SK-N-SH (cell line): ENCODE data around the gene PCDHGA1. TPM values are rescaled to one million over a fixed set of nuclear protein-coding genes. Genes with fewer than 3 reads are reported as not detected.

Experiments
- CTCF ChIA-PET: fragments of 300-600, 350-600 bp; formaldehyde crosslinking; extraction: SDS; loops from one replicate; lab custom pipeline; 2021; lab: Yijun Ruan, JAX
- POLR2A ChIA-PET: fragments of 350-600 bp; sonication (Branson Sonifier 250); formaldehyde crosslinking; extraction: SDS; loops from one replicate; lab custom pipeline; 2020; ENCODE audit warnings: antibody characterized with exemption, inconsistent platforms; lab: Yijun Ruan, JAX
- DNase-seq: peaks from one replicate; pipeline ENCODE4 v3.0.0; 2012
- H2AFZ ChIP-seq: fragments of 200-600 bp; sonication (generic); 2 replicates; pipeline ENCODE4 v1.8.1; 2016; ENCODE audit warnings: antibody characterized with exemption, mild to moderate bottlenecking, low read depth
- H3F3A ChIP-seq: fragments of 200-600 bp; sonication (generic); replicated peaks from 2 replicates; pipeline ENCODE3; 2016; ENCODE audit warnings: antibody characterized with exemption, mild to moderate bottlenecking; ENCODE audit not compliant: insufficient read depth
- H3K27ac ChIP-seq, 2 experiments: fragments of 200-500 bp in 1 of 2; fragments of 200-600 bp in 1 of 2; sonication (Bioruptor generic) in 1 of 2; sonication (generic), shearing (Covaris generic) in 1 of 2; 2 replicates each; pipeline versions ENCODE4 v1.5.1 to v1.6.1; 2014 to 2016; ENCODE audit warnings: low read depth in 2 of 2, inconsistent platforms in 1 of 2, low read length in 1 of 2, mild to moderate bottlenecking in 1 of 2, mixed read lengths in 1 of 2
- H3K27me3 ChIP-seq: fragments of 200-600 bp; sonication (generic), shearing (Covaris generic); 2 replicates; pipeline ENCODE4 v1.6.1; 2016; ENCODE audit warnings: mixed run types; ENCODE audit not compliant: insufficient read depth
- H3K36me3 ChIP-seq, 2 experiments: fragments of 200-500 bp in 1 of 2; fragments of 200-600 bp in 1 of 2; sonication (Bioruptor generic) in 1 of 2; sonication (generic) in 1 of 2; replicated peaks in 1 of 2; 2 replicates each; pipeline versions ENCODE3 to v1.5.1; 2014 to 2016; ENCODE audit warnings: low read length in 1 of 2, mild to moderate bottlenecking in 1 of 2; ENCODE audit not compliant: insufficient read depth in 2 of 2, control insufficient read depth in 1 of 2
- H3K4me1 ChIP-seq, 2 experiments: fragments of 200-500 bp in 1 of 2; fragments of 200-600 bp in 1 of 2; sonication (Bioruptor generic) in 1 of 2; sonication (generic), shearing (Covaris generic) in 1 of 2; 2 replicates each; pipeline versions ENCODE4 v1.5.1 to v1.6.1; 2014 to 2016; ENCODE audit warnings: low read depth in 1 of 2, low read length in 1 of 2, mixed run types in 1 of 2; ENCODE audit not compliant: insufficient read depth in 2 of 2, control insufficient read depth in 1 of 2
- H3K4me2 ChIP-seq: fragments of 200-600 bp; sonication (generic), shearing (Covaris generic); 2 replicates; pipeline ENCODE4 v1.6.1; 2017; ENCODE audit warnings: mixed run types
- H3K4me3 ChIP-seq, 2 experiments: fragments of 200-500 bp in 1 of 2; fragments of 200-600 bp in 1 of 2; sonication (Bioruptor generic) in 1 of 2; sonication (generic), shearing (Covaris generic) in 1 of 2; 2 replicates each; pipeline versions ENCODE4 v1.5.1 to v1.8.1; 2014 to 2016; ENCODE audit warnings: low read depth in 2 of 2, inconsistent platforms in 1 of 2, low read length in 1 of 2, mild to moderate bottlenecking in 1 of 2, mixed read lengths in 1 of 2, moderate library complexity in 1 of 2
- H3K79me2 ChIP-seq: fragments of 200-600 bp; sonication (generic); 2 replicates; pipeline ENCODE4 v1.8.1; 2017; ENCODE audit warnings: mild to moderate bottlenecking; ENCODE audit not compliant: insufficient read depth
- H3K9ac ChIP-seq: fragments of 200-600 bp; sonication (generic); 2 replicates; pipeline ENCODE4 v1.6.1; 2017; ENCODE audit warnings: mixed run types
- H3K9me2 ChIP-seq: fragments of 200-600 bp; sonication (generic); 2 replicates; pipeline ENCODE4 v1.6.1; 2017; ENCODE audit warnings: mixed run types
- H3K9me3 ChIP-seq: fragments of 200-600 bp; sonication (generic); 2 replicates; pipeline ENCODE4 v1.6.1; 2017; ENCODE audit warnings: mixed run types, mild to moderate bottlenecking, moderate library complexity
- H4K20me1 ChIP-seq: fragments of 200-600 bp; sonication (generic); 2 replicates; pipeline ENCODE4 v1.6.1; 2017; ENCODE audit warnings: mild to moderate bottlenecking, mixed run types; ENCODE audit not compliant: insufficient read depth
- EZH2phosphoT487 ChIP-seq: fragments of 200-600 bp; sonication (generic); IDR thresholded peaks from 2 replicates; pipeline ENCODE4 v1.6.1; 2017; ENCODE audit warnings: low read depth, mixed run types, mild to moderate bottlenecking, antibody characterized with exemption, moderate library complexity, borderline replicate concordance
- GATA2 ChIP-seq: sonication (generic); formaldehyde crosslinking; IDR thresholded peaks from 2 replicates; pipeline ENCODE4 v1.5.0; 2020; ENCODE audit warnings: mild to moderate bottlenecking, missing genetic modification reagents
- RAD21 ChIP-seq: IDR thresholded peaks from 2 replicates; pipeline ENCODE4 v1.6.1; 2012; ENCODE audit warnings: mild to moderate bottlenecking, low read length
- YY1 ChIP-seq: IDR thresholded peaks from 2 replicates; pipeline ENCODE4 v1.4.0; 2012; ENCODE audit warnings: low read depth, mild to moderate bottlenecking
- WGBS: methylation state at CpG from one replicate; pipeline ENCODE4 v1.1.6; 2017; ENCODE audit warnings: low lambda C conversion rate; 5-methylcytosine and 5-hydroxymethylcytosine counted together
- polyA plus RNA-seq, 3 experiments: library from polyadenylated mRNA; depleted of rRNA; stranded (reverse); fragments of >200 nt; gene quantifications; 2 replicates each; pipeline ENCODE4 v1.2.3, GENCODE V29; 2012
- TF ChIP-seq, protein P1 (sequence below): IDR thresholded peaks from 2 replicates; pipeline ENCODE4 v1.4.0; 2012; ENCODE audit warnings: low read depth, borderline replicate concordance
- TF ChIP-seq, protein P2 (sequence below): fragments of 200-600 bp; sonication (generic); IDR thresholded peaks from 2 replicates; pipeline ENCODE4 v1.6.1; 2017; ENCODE audit warnings: antibody characterized with exemption, mild to moderate bottlenecking, moderate library complexity
- TF ChIP-seq, protein P3 (sequence below): fragments of 150-350 bp; IDR thresholded peaks from 2 replicates; pipeline ENCODE4 v1.6.1; 2017; ENCODE audit warnings: antibody characterized with exemption, low read length, low read depth, borderline replicate concordance

PCDHGA1 gene
- polyA plus RNA-seq, 1 of the 3 experiments (the other 2 are of a cell fraction), result 1.2 TPM

DNA sequence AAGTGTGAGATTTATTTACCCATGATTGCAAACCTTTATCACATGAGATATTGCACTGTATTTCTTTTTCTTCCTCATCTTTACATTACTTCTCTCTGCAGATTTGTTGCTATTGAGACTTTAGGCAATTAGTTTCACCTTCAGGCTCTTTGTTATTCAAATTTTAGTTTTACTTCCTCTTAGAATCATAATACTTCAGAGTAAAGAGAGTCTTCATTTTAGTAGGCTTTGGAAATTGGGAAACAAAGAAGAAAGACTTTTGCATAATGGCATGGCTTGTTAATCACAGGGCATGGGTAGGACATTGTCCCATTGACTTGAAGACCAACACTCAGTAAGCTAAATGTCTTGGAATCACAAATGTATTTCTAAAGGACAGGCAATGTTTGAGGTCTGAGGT, 32.4 kb downstream of the PCDHGA1 start:
- Histone ChIP-seq H3F3A (no peaks in the 10 kb centered on the region), H4K20me1 (no peaks in the 10 kb centered on the region), H3K9me2 (no peaks in the 10 kb centered on the region), H3K27me3 (no peaks in the 10 kb centered on the region), H3K27ac (no peak overlapping the region), H3K4me2 (no peak overlapping the region), H3K36me3 (peaks cover 0 to 6% of the 10 kb centered on the region in 2 experiments), H3K4me3 (no peak overlapping the region), H3K4me1 (no peaks in the 10 kb centered on the region), H3K9me3 (no peaks in the 10 kb centered on the region; the same call in 1 of the 2 replicates), H3K9ac (no peak overlapping the region), H2AFZ (no peak overlapping the region), H3K79me2 (no peaks in the 10 kb centered on the region)
- no peak for TF ChIP-seq GATA2
- TF ChIP-seq RAD21, result no peak
- no peak for TF ChIP-seq YY1
- TF ChIP-seq, protein P1, sequence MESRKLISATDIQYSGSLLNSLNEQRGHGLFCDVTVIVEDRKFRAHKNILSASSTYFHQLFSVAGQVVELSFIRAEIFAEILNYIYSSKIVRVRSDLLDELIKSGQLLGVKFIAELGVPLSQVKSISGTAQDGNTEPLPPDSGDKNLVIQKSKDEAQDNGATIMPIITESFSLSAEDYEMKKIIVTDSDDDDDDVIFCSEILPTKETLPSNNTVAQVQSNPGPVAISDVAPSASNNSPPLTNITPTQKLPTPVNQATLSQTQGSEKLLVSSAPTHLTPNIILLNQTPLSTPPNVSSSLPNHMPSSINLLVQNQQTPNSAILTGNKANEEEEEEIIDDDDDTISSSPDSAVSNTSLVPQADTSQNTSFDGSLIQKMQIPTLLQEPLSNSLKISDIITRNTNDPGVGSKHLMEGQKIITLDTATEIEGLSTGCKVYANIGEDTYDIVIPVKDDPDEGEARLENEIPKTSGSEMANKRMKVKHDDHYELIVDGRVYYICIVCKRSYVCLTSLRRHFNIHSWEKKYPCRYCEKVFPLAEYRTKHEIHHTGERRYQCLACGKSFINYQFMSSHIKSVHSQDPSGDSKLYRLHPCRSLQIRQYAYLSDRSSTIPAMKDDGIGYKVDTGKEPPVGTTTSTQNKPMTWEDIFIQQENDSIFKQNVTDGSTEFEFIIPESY, result no peak
- no peak for DNase-seq
- POLR2A ChIA-PET, result no interaction called here
- CTCF ChIA-PET, result no interaction called here

DNA sequence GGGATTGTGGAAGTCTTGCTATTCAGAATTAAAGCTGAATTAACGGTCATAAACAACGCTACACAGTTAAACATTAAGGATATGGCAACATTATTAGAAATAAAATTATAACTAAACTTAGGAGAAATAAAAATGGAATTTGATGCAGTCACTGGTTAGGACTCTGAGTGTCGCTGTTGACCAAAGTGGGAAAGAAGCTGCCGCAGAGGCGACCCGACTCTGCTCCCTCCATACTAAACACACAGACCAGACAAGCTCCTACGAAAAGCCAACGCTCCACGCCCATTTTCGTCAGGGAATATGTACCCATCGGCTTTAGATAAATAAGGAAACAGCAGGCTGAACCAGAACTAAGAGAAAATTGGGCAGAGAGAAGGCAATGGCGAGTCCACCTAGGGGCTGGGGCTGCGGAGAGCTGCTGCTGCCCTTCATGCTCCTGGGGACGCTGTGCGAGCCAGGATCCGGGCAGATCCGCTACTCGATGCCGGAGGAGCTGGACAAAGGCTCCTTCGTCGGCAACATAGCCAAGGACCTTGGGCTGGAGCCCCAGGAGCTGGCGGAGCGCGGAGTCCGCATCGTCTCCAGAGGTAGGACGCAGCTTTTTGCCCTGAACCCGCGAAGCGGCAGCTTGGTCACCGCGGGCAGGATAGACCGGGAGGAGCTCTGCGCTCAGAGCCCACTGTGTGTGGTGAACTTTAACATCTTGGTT, 33.8 kb downstream of the PCDHGA1 start, which contains the start of gene PCDHGA5:
Gene PCDHGA5 (plus strand): TSS at position 211 of the 709 bp plus-strand sequence. CDS start 169 bp downstream, at position 380.
- DNase-seq, result no peak
- Histone ChIP-seq H3K9me2 (no peaks in the 10 kb centered on the region), H3K4me3 (no peak within 1 kb of the TSS), H4K20me1 (no peaks in the 10 kb centered on the region), H3K4me1 (no peaks in the 10 kb centered on the region), H3K36me3 (peaks cover 0 to 7% of the 10 kb centered on the region in 2 experiments), H3K4me2 (no peak within 1 kb of the TSS), H2AFZ (no peak within 1 kb of the TSS), H3K79me2 (no peaks in the 10 kb centered on the region), H3K27me3 (no peaks in the 10 kb centered on the region), H3K27ac (no peak within 1 kb of the TSS), H3K9me3 (peaks cover 7% of the 10 kb centered on the region; the same call in 1 of the 2 replicates), H3K9ac (no peak within 1 kb of the TSS), H3F3A (no peaks in the 10 kb centered on the region)
- 62% methylated on average over 34 of the region's 34 CpGs for WGBS
- TF ChIP-seq, protein P2, sequence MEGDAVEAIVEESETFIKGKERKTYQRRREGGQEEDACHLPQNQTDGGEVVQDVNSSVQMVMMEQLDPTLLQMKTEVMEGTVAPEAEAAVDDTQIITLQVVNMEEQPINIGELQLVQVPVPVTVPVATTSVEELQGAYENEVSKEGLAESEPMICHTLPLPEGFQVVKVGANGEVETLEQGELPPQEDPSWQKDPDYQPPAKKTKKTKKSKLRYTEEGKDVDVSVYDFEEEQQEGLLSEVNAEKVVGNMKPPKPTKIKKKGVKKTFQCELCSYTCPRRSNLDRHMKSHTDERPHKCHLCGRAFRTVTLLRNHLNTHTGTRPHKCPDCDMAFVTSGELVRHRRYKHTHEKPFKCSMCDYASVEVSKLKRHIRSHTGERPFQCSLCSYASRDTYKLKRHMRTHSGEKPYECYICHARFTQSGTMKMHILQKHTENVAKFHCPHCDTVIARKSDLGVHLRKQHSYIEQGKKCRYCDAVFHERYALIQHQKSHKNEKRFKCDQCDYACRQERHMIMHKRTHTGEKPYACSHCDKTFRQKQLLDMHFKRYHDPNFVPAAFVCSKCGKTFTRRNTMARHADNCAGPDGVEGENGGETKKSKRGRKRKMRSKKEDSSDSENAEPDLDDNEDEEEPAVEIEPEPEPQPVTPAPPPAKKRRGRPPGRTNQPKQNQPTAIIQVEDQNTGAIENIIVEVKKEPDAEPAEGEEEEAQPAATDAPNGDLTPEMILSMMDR, result no peak; the same call in 1 of the 2 replicates
- TF ChIP-seq, protein P3, sequence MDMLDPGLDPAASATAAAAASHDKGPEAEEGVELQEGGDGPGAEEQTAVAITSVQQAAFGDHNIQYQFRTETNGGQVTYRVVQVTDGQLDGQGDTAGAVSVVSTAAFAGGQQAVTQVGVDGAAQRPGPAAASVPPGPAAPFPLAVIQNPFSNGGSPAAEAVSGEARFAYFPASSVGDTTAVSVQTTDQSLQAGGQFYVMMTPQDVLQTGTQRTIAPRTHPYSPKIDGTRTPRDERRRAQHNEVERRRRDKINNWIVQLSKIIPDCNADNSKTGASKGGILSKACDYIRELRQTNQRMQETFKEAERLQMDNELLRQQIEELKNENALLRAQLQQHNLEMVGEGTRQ, result no peak
- no peak for TF ChIP-seq EZH2phosphoT487
- ChIA-PET CTCF (interaction anchor here (0.9 to 1.4 kb wide), 3 partner anchors 14 to 194 kb away, joined by 3 to 7 read pairs (median 3); partner anchors contain the start of gene PCDHGB1), POLR2A (no interaction called here)
